ENCODE data around the gene SPOCK1.

Gene SPOCK1

GRCh38 chr5:137439645-137440044 is 59.5 kb downstream of the SPOCK1 start:
- DNase-seq = no peak

GRCh38 chr5:137438932-137439331 is 60.2 kb downstream of the SPOCK1 start:
- no peak for DNase-seq

- DNase-seq = no peak
Measured at GRCh38 chr5:137437774-137438173, 61.4 kb downstream of the SPOCK1 start.

GRCh38 chr5:137433539-137433938 is 65.6 kb downstream of the SPOCK1 start:
- no peak for DNase-seq

- DNase-seq = no peak
Measured at GRCh38 chr5:137432376-137432775, 66.8 kb downstream of the SPOCK1 start.

- no peak for DNase-seq
Measured at GRCh38 chr5:137431051-137431450, 68.1 kb downstream of the SPOCK1 start.

GRCh38 chr5:137415231-137415681 is 83.9 kb downstream of the SPOCK1 start:
- no peak for DNase-seq

GRCh38 chr5:137414112-137414755 is 84.9 kb downstream of the SPOCK1 start:
- no peak for DNase-seq

- DNase-seq = no peak
Measured at GRCh38 chr5:137412136-137412535, 87.0 kb downstream of the SPOCK1 start.

- DNase-seq = no peak
Measured at GRCh38 chr5:137410234-137411010, 88.7 kb downstream of the SPOCK1 start.

GRCh38 chr5:137409736-137410135 is 89.4 kb downstream of the SPOCK1 start:
- no peak for DNase-seq

GRCh38 chr5:137407090-137407489 is 92.0 kb downstream of the SPOCK1 start:
- no peak for DNase-seq

GRCh38 chr5:137405393-137405792 is 93.7 kb downstream of the SPOCK1 start:
- no peak for DNase-seq

GRCh38 chr5:137403869-137404268 is 95.3 kb downstream of the SPOCK1 start:
- DNase-seq = no peak

GRCh38 chr5:137402436-137403187 is 96.5 kb downstream of the SPOCK1 start:
- no peak for DNase-seq

- DNase-seq = no peak
Measured at GRCh38 chr5:137401946-137402345, 97.2 kb downstream of the SPOCK1 start.

- DNase-seq = no peak
Measured at GRCh38 chr5:137400571-137400970, 98.6 kb downstream of the SPOCK1 start.

- no peak for DNase-seq
Measured at GRCh38 chr5:137399911-137400310, 99.2 kb downstream of the SPOCK1 start.

GRCh38 chr5:137398751-137399150 is 100.4 kb downstream of the SPOCK1 start:
- DNase-seq = no peak

GRCh38 chr5:137398154-137398553 is 101.0 kb downstream of the SPOCK1 start:
- DNase-seq = no peak

- no peak for DNase-seq
Measured at GRCh38 chr5:137395011-137395755, 103.9 kb downstream of the SPOCK1 start.

- DNase-seq = no peak
Measured at GRCh38 chr5:137394380-137394779, 104.7 kb downstream of the SPOCK1 start.
